ENCODE data around the gene ZNF419.
"Not testable (repeated sequence)": the region's sequence is repeated elsewhere in the genome, so short reads cannot be mapped to it uniquely, and the experiment has no call there.

The ZNF419 gene

GRCh38 chr19:57466489-57466888 is 21.1 kb upstream of the ZNF419 start:
- H3K9me3 ChIP-seq (replicated peaks; ENCODE audit: insufficient read depth, low read length): no peaks in the 10 kb centered on the region
- no peak overlapping the region for H3K27ac ChIP-seq (ENCODE audit: low read length)
- no peaks in the 10 kb centered on the region for H3F3A ChIP-seq (ENCODE audit: insufficient read depth, low read length)
- no peaks in the 10 kb centered on the region for H4K20me1 ChIP-seq (ENCODE audit: insufficient read depth, low read length)
- H3K4me3 ChIP-seq (ENCODE audit: low read length): no peak overlapping the region
- no peak overlapping the region for H2AFZ ChIP-seq (ENCODE audit: low read length)
- H3K9ac ChIP-seq (ENCODE audit: low read length): no peak overlapping the region
- no peak for DNase-seq
- no peaks in the 10 kb centered on the region for H3K36me3 ChIP-seq (replicated peaks; ENCODE audit: insufficient read depth, low read length)
- no peaks in the 10 kb centered on the region for H3K9me2 ChIP-seq (replicated peaks; ENCODE audit: insufficient read depth, low read length)
- no peaks in the 10 kb centered on the region for H3K4me1 ChIP-seq (ENCODE audit: low read length)
- H3K27me3 ChIP-seq (replicated peaks; ENCODE audit: insufficient read depth, low read length): no peaks in the 10 kb centered on the region
- TF ChIP-seq EZH2 (optimal IDR thresholded peaks at IDR 0.05; ENCODE audit: low read depth, low read length) (no peak), CTCF (IDR thresholded peaks at IDR 0.05; ENCODE audit: low read length) (no peak), EZH2phosphoT487 (IDR thresholded peaks at IDR 0.05; ENCODE audit: low read length) (no peak)
- no peak overlapping the region for H3K4me2 ChIP-seq (ENCODE audit: low read depth, low read length)
- no peaks in the 10 kb centered on the region for H3K79me2 ChIP-seq (ENCODE audit: low read length)

- H4K20me1 ChIP-seq (ENCODE audit: insufficient read depth, low read length): no peaks in the 10 kb centered on the region
- TF ChIP-seq EZH2 (optimal IDR thresholded peaks at IDR 0.05; ENCODE audit: low read depth, low read length): no peak
- TF ChIP-seq CTCF (IDR thresholded peaks at IDR 0.05; ENCODE audit: low read length): no peak
- TF ChIP-seq EZH2phosphoT487 (IDR thresholded peaks at IDR 0.05; ENCODE audit: low read length): no peak
- H3K9ac ChIP-seq (ENCODE audit: low read length): no peak overlapping the region
- no peak overlapping the region for H3K4me3 ChIP-seq (ENCODE audit: low read length)
- no peak for DNase-seq
- peaks cover 4% of the 10 kb centered on the region; the same call in 1 of the 2 replicates for H3K4me1 ChIP-seq (ENCODE audit: low read length)
- H3K36me3 ChIP-seq (replicated peaks; ENCODE audit: insufficient read depth, low read length): peaks cover 7% of the 10 kb centered on the region; the same call in 1 of the 2 replicates
- no peaks in the 10 kb centered on the region for H3K9me3 ChIP-seq (replicated peaks; ENCODE audit: insufficient read depth, low read length)
- H3F3A ChIP-seq (ENCODE audit: insufficient read depth, low read length): no peaks in the 10 kb centered on the region; the same call in 1 of the 2 replicates
- no peaks in the 10 kb centered on the region for H3K9me2 ChIP-seq (replicated peaks; ENCODE audit: insufficient read depth, low read length)
- no peaks in the 10 kb centered on the region for H3K27me3 ChIP-seq (replicated peaks; ENCODE audit: insufficient read depth, low read length)
- no peak overlapping the region for H3K27ac ChIP-seq (ENCODE audit: low read length)
- no peak overlapping the region for H2AFZ ChIP-seq (ENCODE audit: low read length)
- H3K4me2 ChIP-seq (ENCODE audit: low read depth, low read length): no peak overlapping the region
- no peaks in the 10 kb centered on the region for H3K79me2 ChIP-seq (ENCODE audit: low read length)
These were observed 13.9 kb upstream of the ZNF419 start for GRCh38 chr19:57473646-57474045.

- Histone ChIP-seq H3K9me3 (replicated peaks; ENCODE audit: insufficient read depth, low read length) (no peaks in the 10 kb centered on the region), H4K20me1 (ENCODE audit: insufficient read depth, low read length) (no peaks in the 10 kb centered on the region), H3F3A (ENCODE audit: insufficient read depth, low read length) (no peaks in the 10 kb centered on the region; the same call in 1 of the 2 replicates), H3K4me1 (ENCODE audit: low read length) (peaks cover 4% of the 10 kb centered on the region; the same call in 1 of the 2 replicates), H3K36me3 (replicated peaks; ENCODE audit: insufficient read depth, low read length) (peaks cover 7% of the 10 kb centered on the region; the same call in 1 of the 2 replicates), H3K27ac (ENCODE audit: low read length) (peak within 1 kb of the TSS; percentile 18; the same call in 1 of the 2 replicates), H3K79me2 (ENCODE audit: low read length) (no peaks in the 10 kb centered on the region), H3K9me2 (replicated peaks; ENCODE audit: insufficient read depth, low read length) (no peaks in the 10 kb centered on the region), H3K9ac (ENCODE audit: low read length) (peak within 1 kb of the TSS; percentile 59; the same call in 1 of the 2 replicates), H3K4me2 (ENCODE audit: low read depth, low read length) (peak within 1 kb of the TSS; percentile 63), H3K4me3 (ENCODE audit: low read length) (peak within 1 kb of the TSS; percentile 91), H2AFZ (ENCODE audit: low read length) (peak within 1 kb of the TSS; percentile 99), H3K27me3 (replicated peaks; ENCODE audit: insufficient read depth, low read length) (no peaks in the 10 kb centered on the region; the same call in 1 of the 2 replicates)
- TF ChIP-seq CTCF (IDR thresholded peaks at IDR 0.05; ENCODE audit: low read length) (peak; percentile 58), EZH2phosphoT487 (IDR thresholded peaks at IDR 0.05; ENCODE audit: low read length) (no peak)
- peak; percentile 94 for DNase-seq
These were observed 10.2 kb upstream of the ZNF419 start, which contains the start of gene ZNF772 for GRCh38 chr19:57477191-57478008. Gene ZNF772 (minus strand): TSS chr19:57477566. CDS start chr19:57477309, 257 bp downstream.

- DNase-seq; H3K36me3 ChIP-seq (replicated peaks; ENCODE audit: insufficient read depth, low read length); H3K27me3 ChIP-seq (replicated peaks; ENCODE audit: insufficient read depth, low read length); H3F3A ChIP-seq (ENCODE audit: insufficient read depth, low read length); H3K9me3 ChIP-seq (replicated peaks; ENCODE audit: insufficient read depth, low read length); H3K79me2 ChIP-seq (ENCODE audit: low read length); H3K9ac ChIP-seq (ENCODE audit: low read length); H3K9me2 ChIP-seq (replicated peaks; ENCODE audit: insufficient read depth, low read length); H3K4me1 ChIP-seq (ENCODE audit: low read length); H4K20me1 ChIP-seq (ENCODE audit: insufficient read depth, low read length); H3K4me3 ChIP-seq (ENCODE audit: low read length); H2AFZ ChIP-seq (ENCODE audit: low read length); H3K27ac ChIP-seq (ENCODE audit: low read length): not testable (repeated sequence)
- H3K4me2 ChIP-seq (ENCODE audit: low read depth, low read length): peak overlapping the region; percentile 52; the same call in 1 of the 2 replicates
These were observed 722 bp downstream of the ZNF419 start for GRCh38 chr19:57488299-57488644.

GRCh38 chr19:57499332-57499679 is 11.8 kb downstream of the ZNF419 start:
- not testable (repeated sequence) for DNase-seq; H3K4me3 ChIP-seq (ENCODE audit: low read length); H3F3A ChIP-seq (ENCODE audit: insufficient read depth, low read length); H3K9me2 ChIP-seq (replicated peaks; ENCODE audit: insufficient read depth, low read length); H3K36me3 ChIP-seq (replicated peaks; ENCODE audit: insufficient read depth, low read length); H2AFZ ChIP-seq (ENCODE audit: low read length); H3K27me3 ChIP-seq (replicated peaks; ENCODE audit: insufficient read depth, low read length); H3K4me2 ChIP-seq (ENCODE audit: low read depth, low read length); H3K4me1 ChIP-seq (ENCODE audit: low read length); H4K20me1 ChIP-seq (ENCODE audit: insufficient read depth, low read length); H3K9ac ChIP-seq (ENCODE audit: low read length); H3K9me3 ChIP-seq (replicated peaks; ENCODE audit: insufficient read depth, low read length); H3K27ac ChIP-seq (ENCODE audit: low read length)
- H3K79me2 ChIP-seq (ENCODE audit: low read length): peaks cover 10% of the 10 kb centered on the region

Measured in MM.1S (cell line).